Umbilical cord (tissue), 2 donors: ENCODE data around the gene DLGAP1. TPM values are rescaled to one million over a fixed set of nuclear protein-coding genes. Genes with fewer than 3 reads are reported as not detected.

Experiments
- DNase-seq: peaks from one replicate; pipeline ENCODE4 v3.0.0-alpha.2; 2015; ENCODE audit warnings: low spot score
- total RNA-seq: library from RNA; depleted of rRNA; stranded (reverse); fragments of >200 nt; gene quantifications from one replicate; pipeline ENCODE4 v1.2.3, GENCODE V29; 2014; ENCODE audit warnings: low replicate concordance; ENCODE audit not compliant: insufficient read depth

Gene DLGAP1
- total RNA-seq, 1 donor from 2014 or later = 20.7 TPM

DNA sequence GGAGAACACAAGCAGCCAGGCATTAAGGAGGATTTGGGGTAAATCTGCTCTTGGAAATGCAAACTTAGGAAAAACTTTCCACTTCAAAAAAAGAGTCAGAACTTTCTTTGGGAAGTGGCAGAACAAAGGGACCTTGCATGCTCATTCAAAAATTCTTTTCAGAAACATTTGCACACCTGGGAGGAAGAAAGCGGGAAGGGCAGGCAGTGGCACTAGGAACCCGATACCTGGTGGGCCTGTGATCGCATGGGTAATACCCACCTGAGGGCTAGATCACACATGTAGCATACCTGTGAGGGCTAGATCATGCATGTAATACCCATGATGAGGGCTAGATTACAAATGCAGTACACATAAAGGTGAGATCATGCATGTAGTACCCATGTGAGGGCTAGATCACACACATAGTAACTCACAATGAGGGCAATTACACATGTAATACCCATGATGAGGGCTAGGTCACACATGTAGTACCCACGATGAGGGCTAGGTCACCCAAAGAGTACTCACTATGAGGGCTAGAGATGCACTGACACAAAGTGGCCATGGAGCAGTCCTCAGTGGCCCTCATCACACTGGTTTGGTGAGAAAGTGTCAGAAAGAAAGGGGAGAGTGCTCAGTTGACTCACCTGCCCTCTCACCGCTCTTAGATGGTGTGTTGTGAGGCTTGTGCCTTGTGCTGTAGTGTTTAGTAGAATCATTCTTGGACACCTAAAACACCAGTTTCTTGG is 212.5 kb downstream of the DLGAP1 start:
- peak; percentile 86 for DNase-seq

DNA sequence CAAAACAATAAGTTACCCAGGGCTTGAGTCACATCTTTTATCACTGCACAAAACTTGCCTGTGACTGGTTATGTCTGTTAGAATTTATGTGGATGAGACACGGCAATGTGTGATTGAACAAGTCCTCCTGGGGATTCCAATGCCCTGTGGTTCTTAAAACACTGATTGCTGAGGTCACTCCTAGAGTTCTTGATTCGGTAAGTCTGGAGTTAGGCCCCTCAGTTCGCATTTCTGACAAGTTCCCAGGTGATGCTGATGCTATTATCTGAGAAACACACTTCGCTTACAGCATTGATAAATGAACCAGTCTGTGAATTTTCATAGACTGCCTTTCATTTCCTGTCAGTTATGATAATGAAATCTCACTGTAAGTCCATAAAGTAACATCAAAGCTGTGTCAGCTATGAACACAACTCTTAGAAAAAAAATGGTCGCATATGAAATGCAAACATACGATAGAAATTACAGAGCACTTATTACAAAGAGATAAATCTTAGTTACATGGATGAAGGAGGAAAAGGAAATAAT is 214.0 kb downstream of the DLGAP1 start:
- DNase-seq = peak; percentile 16

DNA sequence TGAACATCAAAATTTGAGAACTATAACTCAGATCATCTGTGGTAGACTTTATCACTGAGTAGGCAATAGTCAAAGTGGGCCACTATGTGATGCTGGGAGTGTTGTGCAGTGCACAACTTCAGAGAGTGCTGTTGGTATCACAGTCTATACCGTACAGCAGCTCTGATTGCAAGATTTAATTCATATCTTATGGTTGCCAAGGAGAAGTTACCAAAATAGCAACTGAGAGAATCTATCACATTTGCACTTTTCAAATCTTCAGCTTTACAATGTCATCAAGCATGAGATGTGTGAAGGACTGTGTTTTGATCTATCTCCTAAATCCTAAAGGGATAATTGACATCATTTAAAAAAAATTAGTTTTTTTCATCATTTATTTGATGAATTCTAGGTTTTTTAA is 216.1 kb downstream of the DLGAP1 start:
- DNase-seq = no peak

DNA sequence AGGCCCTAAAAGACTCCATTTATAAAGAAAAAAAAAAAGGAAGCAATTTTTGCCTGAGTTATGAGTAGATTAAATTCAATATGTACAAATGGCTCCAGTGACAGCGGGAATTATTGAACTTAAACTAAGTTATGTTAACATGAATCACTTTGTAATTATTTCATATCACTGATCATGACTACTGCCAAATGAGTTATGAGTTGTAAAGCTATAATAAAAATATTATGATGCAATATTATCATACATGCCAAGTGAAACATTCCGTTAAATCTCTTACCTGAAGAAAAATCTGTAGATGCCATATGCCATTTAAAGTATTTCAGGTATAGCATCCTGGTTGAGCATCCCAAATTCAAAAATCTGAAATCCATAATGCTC is 217.5 kb downstream of the DLGAP1 start:
- DNase-seq = no peak

DNA sequence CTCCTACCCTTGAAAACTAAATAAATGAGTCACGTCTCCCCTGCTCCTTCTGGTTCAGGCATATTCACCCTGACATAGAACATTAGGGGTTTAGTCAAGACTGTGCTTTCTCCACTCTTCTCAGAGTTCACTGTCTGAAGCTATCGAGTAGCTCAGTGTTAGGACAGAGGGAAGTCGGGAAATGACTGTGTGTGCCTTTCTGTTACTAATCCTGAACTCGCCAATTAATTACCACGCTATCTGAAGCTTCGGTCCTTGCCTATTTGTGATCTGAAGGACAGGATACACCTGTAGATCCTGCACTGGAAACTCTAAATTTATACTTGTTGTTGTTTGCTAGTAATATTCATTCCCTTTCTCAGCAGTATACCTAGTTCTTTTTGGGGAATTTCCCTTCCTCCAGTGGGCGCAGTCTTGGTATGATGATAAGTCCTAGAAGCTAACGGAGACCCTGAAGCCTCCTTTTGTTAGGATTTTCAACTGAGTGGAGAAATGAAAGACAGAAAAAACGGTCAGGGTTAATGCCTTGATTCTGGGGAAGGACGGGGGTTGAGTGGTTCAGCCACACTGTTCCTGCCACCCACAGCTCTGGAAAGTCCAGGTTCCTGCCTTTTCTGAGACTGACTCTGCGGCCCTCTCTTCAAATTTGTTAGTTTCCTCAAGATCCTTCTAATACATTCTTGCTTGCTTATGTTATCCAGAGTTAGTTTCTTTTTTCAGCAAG is 218.0 kb downstream of the DLGAP1 start:
- DNase-seq = no peak

DNA sequence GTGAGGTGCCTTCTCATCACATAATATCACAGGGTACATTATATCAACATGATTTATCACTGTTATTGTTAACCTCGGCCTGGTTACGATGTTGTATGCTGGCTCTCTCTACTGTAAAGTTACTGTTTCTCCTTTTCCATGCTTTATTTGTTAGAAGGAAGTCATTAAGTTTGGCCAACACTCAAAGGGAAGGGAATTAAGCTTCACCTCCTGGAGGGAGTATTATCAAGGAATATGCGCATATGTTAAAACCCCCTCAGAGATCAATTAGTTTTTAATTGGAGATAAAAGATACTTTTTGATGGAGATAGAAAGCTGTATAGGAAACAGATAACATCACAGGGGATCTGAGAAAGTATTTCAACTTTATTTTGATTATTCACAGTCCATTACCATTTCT is 221.6 kb downstream of the DLGAP1 start:
- no peak for DNase-seq

DNA sequence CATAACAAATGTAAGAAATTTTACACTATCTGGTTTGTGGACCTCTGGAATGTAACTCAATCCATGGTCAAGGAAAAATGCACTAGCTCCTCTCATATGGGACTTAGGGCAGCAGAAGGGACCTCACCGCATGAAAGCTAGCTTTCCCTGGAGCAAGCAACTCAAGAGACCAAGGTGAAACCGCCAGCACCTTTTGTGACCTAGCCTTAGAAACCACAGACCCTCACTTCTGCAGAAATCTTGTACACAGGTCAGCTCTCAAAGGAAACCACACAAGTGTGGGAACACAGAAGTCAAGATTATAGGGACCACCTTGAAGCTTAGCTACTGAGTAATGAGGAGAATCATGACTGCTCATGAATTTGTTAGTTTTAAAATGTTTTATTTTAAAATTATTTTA is 222.5 kb downstream of the DLGAP1 start:
- DNase-seq = no peak

DNA sequence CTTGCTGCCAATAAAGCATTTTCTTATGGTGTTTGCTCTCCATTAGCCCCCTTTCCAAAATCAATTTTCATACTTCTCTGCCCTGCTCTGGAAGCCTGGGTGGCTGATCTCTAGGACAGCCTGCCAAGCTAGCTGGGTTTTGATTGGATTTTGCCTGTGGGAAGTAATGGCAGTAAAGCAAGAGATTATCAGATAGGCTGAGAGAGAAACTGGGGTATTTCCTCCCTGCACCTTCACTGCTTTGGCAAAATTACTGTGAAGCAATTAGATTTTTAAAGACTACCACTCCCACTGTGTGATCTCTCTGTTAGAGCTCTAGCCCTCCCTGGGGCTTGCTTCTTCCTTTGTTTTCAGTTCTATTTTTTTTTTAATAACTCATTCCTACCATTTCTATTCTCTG is 223.8 kb downstream of the DLGAP1 start:
- no peak for DNase-seq

DNA sequence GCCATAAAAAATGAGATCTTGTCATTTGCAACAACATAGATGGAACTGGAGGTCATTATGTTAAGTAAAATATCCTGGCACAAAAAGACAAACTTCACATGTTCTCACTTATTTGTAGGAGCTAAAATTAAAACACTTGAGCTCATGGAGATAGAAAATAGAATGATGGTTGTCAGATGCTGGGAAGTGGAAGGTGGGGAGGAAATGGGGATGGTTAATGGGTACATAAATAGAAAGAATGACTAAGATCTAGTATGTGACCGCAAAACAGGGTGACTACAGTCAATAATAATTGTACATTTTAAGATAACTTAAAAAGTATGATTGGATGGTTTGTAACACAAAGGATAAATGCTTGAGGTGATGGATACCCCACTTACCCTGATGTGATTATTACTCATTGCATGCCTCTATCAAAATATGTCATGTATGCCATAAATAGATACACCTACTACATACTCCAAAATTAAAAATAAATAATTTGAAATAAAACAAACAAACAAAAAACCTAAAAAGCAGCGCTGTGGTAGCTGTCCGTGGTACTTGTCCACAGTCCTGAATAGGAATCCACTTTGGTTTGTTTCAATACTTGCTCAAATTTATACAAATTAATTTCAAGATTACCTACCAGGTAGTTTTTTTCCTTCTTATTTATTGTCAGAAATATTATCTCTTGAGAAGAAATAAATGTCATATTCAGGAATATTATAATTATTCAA is 224.5 kb downstream of the DLGAP1 start:
- no peak for DNase-seq

DNA sequence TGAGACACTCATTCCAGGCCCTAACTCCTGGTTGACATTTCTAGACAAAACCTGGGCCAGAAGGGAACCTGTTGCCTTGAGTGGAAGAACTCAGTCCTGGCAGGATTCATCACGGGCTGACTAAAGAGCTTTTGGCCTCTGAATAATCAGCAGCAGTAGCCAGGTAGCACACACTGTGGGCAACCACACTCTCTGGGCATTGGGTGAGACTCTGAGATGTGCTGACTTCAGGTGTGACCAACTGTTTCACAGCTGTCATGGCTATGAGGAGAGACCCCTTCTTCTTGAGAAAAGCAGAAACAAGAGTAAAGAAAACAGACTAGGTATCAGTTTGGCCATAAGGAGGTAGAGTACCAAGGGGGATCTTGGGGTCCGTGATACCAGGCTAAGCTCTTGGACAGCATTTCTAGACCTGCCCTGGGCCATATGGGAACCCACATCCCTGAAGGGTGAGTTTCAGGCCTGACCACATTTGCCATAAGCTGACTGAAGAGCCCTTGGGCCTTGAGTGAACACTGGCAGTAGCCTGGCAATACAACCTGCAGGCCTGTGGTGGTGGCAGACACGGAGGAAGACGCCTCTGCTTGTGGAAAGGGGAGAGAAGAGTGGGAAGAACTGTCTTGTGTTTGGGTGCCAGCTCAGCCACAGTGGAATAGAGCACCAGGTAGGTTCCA is 230.9 kb downstream of the DLGAP1 start:
- DNase-seq = no peak

DNA sequence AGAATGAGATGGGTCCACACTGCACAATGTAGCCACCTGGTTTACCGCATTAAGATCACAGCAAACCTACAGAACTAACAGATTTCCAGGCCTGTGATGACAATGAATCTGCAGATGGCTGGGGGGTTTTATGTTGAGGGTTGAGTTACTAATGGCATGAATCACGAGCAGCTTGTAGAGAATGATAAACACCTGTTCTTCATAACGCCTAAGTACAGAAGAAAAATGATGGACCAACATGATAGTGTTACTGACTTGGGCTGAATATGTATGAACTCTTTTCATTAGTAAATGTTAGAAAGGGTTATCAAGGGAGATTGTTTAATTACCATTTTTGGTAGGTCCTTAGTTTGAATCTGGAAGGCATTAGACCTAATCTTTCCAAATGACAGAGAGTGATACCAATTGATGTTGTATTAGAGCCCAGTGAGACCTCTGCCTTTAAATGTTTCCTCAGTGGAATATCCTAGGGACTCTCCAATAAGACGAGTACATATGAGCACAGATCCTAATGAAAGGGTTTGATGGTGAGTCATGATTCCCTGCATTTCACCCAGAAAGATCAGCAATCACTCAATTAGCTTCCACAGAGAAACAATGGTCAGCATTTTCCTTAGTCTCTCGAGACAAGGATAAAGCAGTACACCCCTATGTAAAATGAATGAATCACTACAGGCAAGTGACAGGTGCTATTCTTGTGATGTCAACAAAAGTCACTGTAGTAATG is 243.8 kb downstream of the DLGAP1 start:
- no peak for DNase-seq

DNA sequence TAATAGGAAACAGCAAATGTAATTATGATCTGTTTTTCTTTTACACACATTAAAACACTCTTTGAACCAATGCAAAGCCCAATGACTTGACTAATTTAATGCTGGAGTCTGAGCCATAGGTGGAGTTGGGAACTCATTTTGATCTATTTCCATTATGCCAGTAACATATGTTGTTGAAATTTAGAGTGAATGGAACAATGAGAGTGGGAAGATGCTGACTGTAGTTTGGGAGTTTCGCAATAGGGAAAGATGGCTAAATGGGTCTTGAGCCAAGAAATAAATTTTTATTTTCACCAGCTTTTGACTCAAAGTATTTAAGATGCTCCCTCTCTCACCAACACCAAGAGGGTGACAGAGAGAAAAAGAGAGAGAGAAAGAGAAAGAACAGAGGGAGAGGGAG is 246.7 kb downstream of the DLGAP1 start:
- no peak for DNase-seq

DNA sequence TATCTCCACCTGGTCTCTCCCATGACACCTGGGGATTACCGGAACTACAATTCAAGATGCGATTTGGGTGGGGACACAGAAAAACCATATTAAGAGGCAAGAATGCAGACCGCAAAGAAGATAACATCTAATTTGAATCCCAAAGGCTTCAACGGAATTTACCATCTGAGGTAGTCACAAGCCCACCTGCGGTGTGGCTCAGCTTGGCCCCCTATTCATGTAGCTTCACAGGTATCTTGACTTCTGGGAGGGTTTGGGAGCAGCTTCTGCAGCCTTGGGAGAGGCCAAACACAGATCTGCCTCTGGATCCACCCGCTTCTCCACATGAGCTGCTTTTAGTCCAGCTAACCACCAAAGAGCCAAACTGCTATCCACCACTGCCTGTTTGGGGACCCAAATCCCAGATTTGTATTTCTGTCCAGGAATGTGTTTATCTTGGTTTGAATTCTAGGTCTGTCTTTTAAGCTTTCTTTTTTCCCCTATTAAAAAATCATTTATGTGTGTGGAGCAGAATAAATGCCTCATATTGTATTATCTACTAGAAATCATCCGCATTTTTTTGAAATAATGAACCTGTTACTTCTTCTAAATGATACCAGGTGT is 247.6 kb downstream of the DLGAP1 start:
- no peak for DNase-seq

DNA sequence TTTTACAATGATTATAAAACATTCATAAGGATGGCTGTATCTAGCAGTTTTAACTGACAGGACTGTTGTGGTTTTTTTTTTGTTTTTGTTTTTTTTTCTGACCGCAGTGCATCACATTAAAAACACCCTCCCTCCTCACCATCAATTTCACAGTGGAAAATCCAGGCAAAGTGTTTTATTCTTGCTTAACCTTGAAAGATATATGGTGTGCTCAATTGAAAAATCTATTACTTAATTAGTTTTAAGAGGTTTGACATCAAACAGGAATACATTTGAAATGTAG is 250.7 kb downstream of the DLGAP1 start:
- no peak for DNase-seq

DNA sequence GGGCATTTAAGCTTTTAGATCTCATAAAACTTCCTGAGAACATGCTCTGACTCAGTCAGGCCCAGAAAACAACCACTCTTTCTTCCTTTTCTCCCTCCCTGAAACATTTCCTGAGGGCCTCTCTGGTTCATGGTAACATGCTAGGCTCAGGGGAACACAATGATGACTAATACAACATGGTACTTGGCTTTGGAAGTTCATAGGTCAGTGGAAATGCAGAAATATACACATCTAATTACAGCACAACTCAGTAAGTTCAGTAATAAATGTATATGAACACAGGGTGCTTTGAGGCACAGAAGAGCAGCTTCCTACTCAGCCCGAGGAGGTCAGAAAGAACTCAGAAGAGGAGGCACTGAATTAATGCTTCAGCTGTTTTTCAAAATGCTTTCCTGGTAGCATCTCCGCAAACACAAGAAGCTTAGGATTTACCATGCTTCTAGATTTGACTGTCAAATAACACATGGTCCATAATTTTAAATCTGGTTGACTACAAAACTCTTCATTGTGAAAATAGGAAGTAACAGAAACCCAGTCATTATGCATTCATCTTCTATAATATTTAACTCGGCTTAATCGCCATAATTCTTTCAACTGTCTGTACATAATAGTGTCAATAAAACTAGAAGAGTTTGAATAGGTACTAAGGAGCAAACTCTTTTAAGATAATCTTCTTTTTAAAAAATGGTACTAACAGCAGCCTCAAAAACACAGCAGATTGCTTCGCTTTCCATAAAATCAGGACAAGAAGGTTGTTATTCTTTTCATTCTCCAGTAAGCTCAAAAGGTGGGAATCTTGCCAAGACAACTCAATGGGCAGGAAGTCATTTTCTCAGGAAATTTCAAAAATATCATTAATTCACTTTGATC is 251.3 kb downstream of the DLGAP1 start:
- DNase-seq = peak; percentile 22

DNA sequence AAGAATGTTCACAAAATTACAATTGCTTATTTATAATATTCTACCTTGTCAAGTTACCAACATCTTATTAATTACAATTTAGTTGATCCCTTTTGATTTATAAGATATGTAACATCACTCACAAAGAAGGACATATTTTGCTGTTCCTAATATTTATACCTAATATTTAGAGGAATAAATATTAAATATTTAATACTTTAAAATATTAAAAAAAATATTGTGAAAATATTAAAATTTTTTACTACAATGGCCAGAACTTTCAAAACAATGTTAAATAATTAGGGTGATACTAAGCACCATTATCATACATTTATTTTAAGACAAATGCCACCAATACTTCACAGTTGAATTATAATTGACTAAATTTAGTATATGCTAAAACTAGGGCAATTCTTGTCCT is 254.7 kb downstream of the DLGAP1 start:
- DNase-seq = no peak

DNA sequence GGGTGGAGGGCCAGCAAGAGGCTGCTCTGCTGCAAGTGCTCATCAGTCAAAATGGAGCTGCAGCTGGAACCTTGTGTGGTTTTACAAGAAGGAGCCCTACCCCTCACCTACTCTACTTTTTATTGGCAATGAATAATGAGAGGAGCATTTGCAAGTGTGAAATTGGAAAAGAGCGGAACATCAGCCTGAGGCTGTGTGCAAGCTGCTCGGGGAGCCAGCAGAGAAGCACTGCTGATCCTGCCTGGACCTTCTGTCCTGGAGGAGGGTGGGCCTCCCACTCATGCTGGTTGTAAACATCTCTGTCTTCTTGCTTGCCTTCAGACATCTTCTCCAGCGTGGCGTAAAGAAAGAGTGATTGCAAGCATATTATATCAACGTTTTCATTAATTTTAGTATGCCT is 256.2 kb downstream of the DLGAP1 start:
- no peak for DNase-seq

DNA sequence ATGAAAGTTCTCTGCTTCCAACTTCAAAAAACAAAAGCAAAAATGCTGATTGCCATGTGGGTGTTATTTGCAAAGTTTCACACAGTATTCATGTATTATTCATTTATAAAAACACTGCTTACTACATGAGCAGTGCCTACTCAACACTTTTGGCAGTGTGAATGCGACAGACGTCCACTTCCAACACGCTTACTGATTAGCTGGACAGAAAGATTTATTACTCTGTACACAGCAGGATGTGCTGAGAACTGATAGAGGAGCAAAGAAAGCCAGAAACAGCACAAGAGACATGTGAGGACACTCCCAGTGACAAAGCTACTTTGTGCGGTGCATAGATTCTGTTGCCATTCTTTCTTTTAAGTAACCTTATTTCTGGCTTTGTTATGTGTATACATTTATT is 258.8 kb downstream of the DLGAP1 start:
- DNase-seq = no peak

DNA sequence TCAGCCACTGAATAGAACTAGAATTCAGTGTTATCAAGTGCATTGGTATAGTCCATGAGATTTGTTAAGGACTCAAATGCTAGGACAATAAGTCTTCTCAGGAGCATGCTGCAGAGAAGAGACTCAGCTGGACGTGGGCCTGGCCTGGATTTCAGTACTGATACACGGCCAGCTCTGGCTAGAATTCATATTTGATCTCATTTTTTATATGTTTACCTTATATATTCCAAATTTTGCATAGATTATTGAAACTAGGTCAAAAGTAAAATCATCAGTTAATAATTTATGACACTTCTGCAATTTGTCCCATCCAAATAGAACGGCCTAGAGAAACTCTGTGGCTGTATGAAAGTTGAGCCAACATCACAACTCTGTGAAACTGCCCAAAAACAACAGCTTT is 262.0 kb downstream of the DLGAP1 start:
- no peak for DNase-seq
